HEK293 (cell line): ENCODE results near the gene CFL1.

Experiments
- CTCF ChIA-PET: fragments of 350-600 bp; formaldehyde crosslinking; extraction: SDS; loops from one replicate; lab custom pipeline; 2021; ENCODE audit warnings: antibody characterized with exemption; lab: Yijun Ruan, JAX
- POLR2A ChIA-PET: fragments of 300-600 bp; formaldehyde crosslinking; extraction: SDS; loops from one replicate; lab custom pipeline; 2020; ENCODE audit warnings: antibody characterized with exemption, inconsistent platforms; lab: Yijun Ruan, JAX
- H3K27ac ChIP-seq: fragments of 200-500 bp; sonication (Bioruptor generic); 2 replicates; pipeline ENCODE4 v1.5.1; 2014; ENCODE audit warnings: low read depth, low read length, control low read depth, inconsistent platforms; ENCODE audit errors: extremely low read depth
- H3K36me3 ChIP-seq, 2 experiments: fragments of 200-500 bp in 1 of 2; sonication (Bioruptor generic) in 1 of 2; 1 replicate in 1 of 2; 2 replicates in 1 of 2; pipeline ENCODE4 v1.5.1; 2014 to 2017; ENCODE audit warnings: inconsistent platforms in 2 of 2, low read length in 2 of 2; ENCODE audit not compliant: control insufficient read depth in 2 of 2, insufficient read depth in 1 of 2
- H3K4me1 ChIP-seq: fragments of 200-500 bp; sonication (Bioruptor generic); 2 replicates; pipeline ENCODE4 v1.5.1; 2014; ENCODE audit warnings: mild to moderate bottlenecking, low read length, inconsistent platforms; ENCODE audit not compliant: control insufficient read depth, insufficient read depth
- H3K4me3 ChIP-seq: 2 replicates; pipeline ENCODE4 v1.5.1; 2011; ENCODE audit warnings: low read depth, mild to moderate bottlenecking, control low read depth, low read length, moderate library complexity
- H3K9me3 ChIP-seq: fragments of 200-500 bp; sonication (Bioruptor generic); 2 replicates; pipeline ENCODE4 v1.5.1; 2014; ENCODE audit warnings: low read depth, low read length, inconsistent platforms; ENCODE audit not compliant: control insufficient read depth, insufficient read depth
- KLF16 ChIP-seq: fragments of 450-650 bp; formaldehyde crosslinking; IDR thresholded peaks from 2 replicates; pipeline ENCODE4 v1.5.1; 2017; ENCODE audit warnings: missing biosample characterization, missing genetic modification characterization
- KLF8 ChIP-seq: fragments of 450-650 bp; formaldehyde crosslinking; IDR thresholded peaks from 2 replicates; pipeline ENCODE4 v1.5.1; 2016; ENCODE audit warnings: missing biosample characterization, missing genetic modification characterization
- RBAK ChIP-seq: fragments of 450-650 bp; formaldehyde crosslinking; IDR thresholded peaks from 2 replicates; pipeline ENCODE4 v1.5.1; 2016; ENCODE audit warnings: missing biosample characterization, missing genetic modification characterization
- SALL2 ChIP-seq: fragments of 450-650 bp; formaldehyde crosslinking; IDR thresholded peaks from 2 replicates; pipeline ENCODE4 v1.5.0; 2017; ENCODE audit warnings: missing biosample characterization, mild to moderate bottlenecking, missing genetic modification characterization, borderline replicate concordance
- SP3 ChIP-seq: fragments of 450-650 bp; formaldehyde crosslinking; IDR thresholded peaks from 2 replicates; pipeline ENCODE4 v1.5.1; 2016; ENCODE audit warnings: missing biosample characterization, missing genetic modification characterization
- ZBTB17 ChIP-seq: fragments of 450-650 bp; formaldehyde crosslinking; IDR thresholded peaks from 2 replicates; pipeline ENCODE4 v1.5.1; 2016; ENCODE audit warnings: missing biosample characterization, missing genetic modification characterization
- ZIC2 ChIP-seq: fragments of 450-650 bp; formaldehyde crosslinking; IDR thresholded peaks from 2 replicates; pipeline ENCODE4 v1.5.1; 2016; ENCODE audit warnings: missing biosample characterization, missing genetic modification characterization
- ZNF132 ChIP-seq: fragments of 450-650 bp; formaldehyde crosslinking; IDR thresholded peaks from 2 replicates; pipeline ENCODE4 v1.5.1; 2017; ENCODE audit warnings: missing biosample characterization, missing genetic modification characterization, borderline replicate concordance
- ZNF138 ChIP-seq: fragments of 450-650 bp; formaldehyde crosslinking; IDR thresholded peaks from 2 replicates; pipeline ENCODE4 v1.5.1; 2016; ENCODE audit warnings: missing biosample characterization, missing genetic modification characterization, borderline replicate concordance
- ZNF174 ChIP-seq: fragments of 450-650 bp; formaldehyde crosslinking; IDR thresholded peaks from 2 replicates; pipeline ENCODE4 v1.5.0; 2017; ENCODE audit warnings: missing biosample characterization, mild to moderate bottlenecking, missing genetic modification characterization
- ZNF23 ChIP-seq: fragments of 450-650 bp; formaldehyde crosslinking; IDR thresholded peaks from 2 replicates; pipeline ENCODE4 v1.5.1; 2016; ENCODE audit warnings: missing biosample characterization, missing genetic modification characterization, borderline replicate concordance
- ZNF248 ChIP-seq: fragments of 450-650 bp; formaldehyde crosslinking; IDR thresholded peaks from 2 replicates; pipeline ENCODE4 v1.5.1; 2017; ENCODE audit warnings: missing biosample characterization, missing genetic modification characterization
- ZNF324 ChIP-seq: fragments of 450-650 bp; formaldehyde crosslinking; IDR thresholded peaks from 2 replicates; pipeline ENCODE4 v1.5.1; 2016; ENCODE audit warnings: missing biosample characterization, missing genetic modification characterization
- ZNF433 ChIP-seq: fragments of 450-650 bp; formaldehyde crosslinking; IDR thresholded peaks from 2 replicates; pipeline ENCODE4 v1.5.1; 2016; ENCODE audit warnings: missing biosample characterization, missing genetic modification characterization, low read depth
- ZNF501 ChIP-seq: fragments of 450-650 bp; formaldehyde crosslinking; IDR thresholded peaks from 2 replicates; pipeline ENCODE4 v1.5.1; 2016; ENCODE audit warnings: missing biosample characterization, missing genetic modification characterization
- ZNF561 ChIP-seq: fragments of 450-650 bp; IDR thresholded peaks from 2 replicates; pipeline ENCODE4 v1.5.1; 2018; ENCODE audit warnings: missing biosample characterization, missing genetic modification characterization, borderline replicate concordance
- ZNF610 ChIP-seq: fragments of 450-650 bp; formaldehyde crosslinking; IDR thresholded peaks from 2 replicates; pipeline ENCODE4 v1.5.1; 2016; ENCODE audit warnings: missing biosample characterization, missing genetic modification characterization, borderline replicate concordance
- ZNF701 ChIP-seq: fragments of 450-650 bp; formaldehyde crosslinking; IDR thresholded peaks from 2 replicates; pipeline ENCODE4 v1.5.1; 2016; ENCODE audit warnings: missing biosample characterization, missing genetic modification characterization
- ZNF776 ChIP-seq: fragments of 450-650 bp; formaldehyde crosslinking; IDR thresholded peaks from 2 replicates; pipeline ENCODE4 v1.5.0; 2017; ENCODE audit warnings: missing biosample characterization, missing genetic modification characterization, borderline replicate concordance
- ZXDB ChIP-seq: fragments of 450-650 bp; formaldehyde crosslinking; IDR thresholded peaks from 2 replicates; pipeline ENCODE4 v1.5.1; 2016; ENCODE audit warnings: missing biosample characterization, missing genetic modification characterization
- TF ChIP-seq, protein P1 (sequence below): fragments of 450-650 bp; formaldehyde crosslinking; IDR thresholded peaks from 2 replicates; pipeline ENCODE4 v1.5.1; 2016; ENCODE audit warnings: missing biosample characterization, missing genetic modification characterization
- TF ChIP-seq, protein P2 (sequence below): sonication (generic); formaldehyde crosslinking; IDR thresholded peaks from 2 replicates; pipeline ENCODE4 v1.8.1; 2022; ENCODE audit warnings: mild to moderate bottlenecking, moderate library complexity, missing genetic modification reagents
- TF ChIP-seq, protein P3 (sequence below): fragments of 450-650 bp; formaldehyde crosslinking; IDR thresholded peaks from 2 replicates; pipeline ENCODE4 v1.5.1; 2016; ENCODE audit warnings: missing biosample characterization, missing genetic modification characterization, low read depth
- TF ChIP-seq, protein P4 (sequence below): fragments of 450-650 bp; formaldehyde crosslinking; IDR thresholded peaks from 2 replicates; pipeline ENCODE4 v1.5.1; 2016; ENCODE audit warnings: missing biosample characterization, missing genetic modification characterization
- TF ChIP-seq, protein P5 (sequence below): fragments of 450-650 bp; formaldehyde crosslinking; IDR thresholded peaks from 2 replicates; pipeline ENCODE4 v1.5.1; 2016; ENCODE audit warnings: missing biosample characterization, missing genetic modification characterization
- TF ChIP-seq, protein P6 (sequence below): fragments of 450-650 bp; formaldehyde crosslinking; IDR thresholded peaks from 2 replicates; pipeline ENCODE4 v1.5.1; 2017; ENCODE audit warnings: missing biosample characterization, missing genetic modification characterization

Gene CFL1

DNA sequence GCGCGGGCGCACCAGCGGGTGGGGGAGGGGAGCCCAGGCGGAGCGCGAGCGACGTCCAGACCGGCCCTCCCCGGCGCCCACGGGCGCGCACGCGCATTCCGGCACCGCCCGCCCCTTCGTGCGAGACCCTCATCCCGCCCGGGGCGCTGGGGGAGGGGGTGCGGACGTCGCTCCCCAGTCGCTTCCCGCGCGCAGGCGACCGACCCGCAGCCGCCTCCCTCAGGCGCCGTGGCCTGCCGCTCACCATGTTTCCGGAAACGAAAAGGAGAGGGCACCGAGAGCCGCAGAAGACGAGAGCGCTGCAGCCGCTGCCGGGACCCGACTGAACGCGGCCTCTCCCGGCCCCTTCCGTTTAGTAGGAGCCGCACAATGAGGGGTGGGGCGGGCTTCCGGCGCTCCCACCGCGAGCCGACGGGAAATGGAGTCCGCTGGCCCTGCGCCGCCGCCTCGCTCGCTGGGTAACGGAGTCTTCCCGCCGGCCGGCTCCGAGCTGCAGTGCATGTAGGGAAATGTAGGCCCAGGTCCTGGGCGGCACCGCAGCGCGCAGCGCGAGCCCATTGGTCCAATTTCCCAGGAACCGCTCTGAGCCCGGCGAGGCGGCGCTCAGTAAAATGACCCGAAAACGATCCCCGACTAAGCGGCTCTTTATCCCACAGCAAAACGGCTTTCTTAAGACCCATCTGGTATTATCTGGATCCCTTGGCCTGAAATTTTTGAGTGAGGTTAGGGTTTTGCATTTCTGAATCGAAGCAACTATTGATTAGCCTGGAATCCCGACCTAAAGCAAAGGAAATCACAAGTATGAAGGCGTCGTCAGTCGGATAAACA is at the start of gene CFL1:
CFL1 (minus strand) TSS at position 328 of the 828 bp plus-strand sequence; CDS start at position 247, 81 bp downstream.
- Histone ChIP-seq H3K36me3 (peaks cover 0 to 54% of the 10 kb centered on the region in 2 experiments; a peak in 1 of 3 replicates), H3K4me3 (peak within 1 kb of the TSS; percentile 95), H3K9me3 (no peaks in the 10 kb centered on the region), H3K4me1 (peaks cover 4% of the 10 kb centered on the region; the same call in 1 of the 2 replicates), H3K27ac (peak within 1 kb of the TSS; percentile 92)
- ChIA-PET POLR2A (interaction anchor here (0.6 to 6.5 kb wide), 29 partner anchors 9 to 308 kb away, joined by 3 to 121 read pairs (median 4); partner anchors contain the start of genes BANF1, CCDC85B, EIF1AD and FIBP), CTCF (interaction anchor here (0.6 to 6.3 kb wide), 7 partner anchors 12 to 252 kb away, joined by 3 to 118 read pairs (median 4); partner anchors contain the start of genes CCDC85B and FIBP)
- TF ChIP-seq, protein P1, sequence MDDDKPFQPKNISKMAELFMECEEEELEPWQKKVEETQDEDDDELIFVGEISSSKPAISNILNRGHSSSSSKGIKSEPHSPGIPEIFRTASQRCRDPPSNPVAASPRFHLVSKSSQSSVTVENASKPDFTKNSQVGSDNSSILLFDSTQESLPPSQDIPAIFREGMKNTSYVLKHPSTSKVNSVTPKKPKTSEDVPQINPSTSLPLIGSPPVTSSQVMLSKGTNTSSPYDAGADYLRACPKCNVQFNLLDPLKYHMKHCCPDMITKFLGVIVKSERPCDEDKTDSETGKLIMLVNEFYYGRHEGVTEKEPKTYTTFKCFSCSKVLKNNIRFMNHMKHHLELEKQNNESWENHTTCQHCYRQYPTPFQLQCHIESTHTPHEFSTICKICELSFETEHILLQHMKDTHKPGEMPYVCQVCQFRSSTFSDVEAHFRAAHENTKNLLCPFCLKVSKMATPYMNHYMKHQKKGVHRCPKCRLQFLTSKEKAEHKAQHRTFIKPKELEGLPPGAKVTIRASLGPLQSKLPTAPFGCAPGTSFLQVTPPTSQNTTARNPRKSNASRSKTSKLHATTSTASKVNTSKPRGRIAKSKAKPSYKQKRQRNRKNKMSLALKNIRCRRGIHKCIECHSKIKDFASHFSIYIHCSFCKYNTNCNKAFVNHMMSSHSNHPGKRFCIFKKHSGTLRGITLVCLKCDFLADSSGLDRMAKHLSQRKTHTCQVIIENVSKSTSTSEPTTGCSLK (tag by site-specific recombination), result no peak
- TF ChIP-seq ZNF138 (tag by site-specific recombination) (no peak), SALL2 (tag by site-specific recombination) (no peak), ZNF701 (tag by site-specific recombination) (no peak), KLF8 (tag by site-specific recombination) (peak; percentile 96), ZNF776 (no peak), ZNF248 (tag by site-specific recombination) (no peak), ZBTB17 (tag by site-specific recombination) (peak; percentile 83), ZNF561 (tag by site-specific recombination) (peak; percentile 77; the same call in 1 of the 2 replicates), KLF16 (tag by site-specific recombination) (peak; percentile 88), ZNF23 (no peak), ZNF501 (tag by site-specific recombination) (no peak), RBAK (tag by site-specific recombination) (no peak), ZNF433 (tag by site-specific recombination) (no peak), ZNF610 (peak; percentile 79; the same call in 1 of the 2 replicates), ZIC2 (tag by site-specific recombination) (no peak), ZNF324 (tag by site-specific recombination) (no peak), ZNF132 (tag by site-specific recombination) (no peak), ZXDB (tag by site-specific recombination) (peak; percentile 75), ZNF174 (no peak), SP3 (tag by site-specific recombination) (peak; percentile 89)
- TF ChIP-seq, protein P2, sequence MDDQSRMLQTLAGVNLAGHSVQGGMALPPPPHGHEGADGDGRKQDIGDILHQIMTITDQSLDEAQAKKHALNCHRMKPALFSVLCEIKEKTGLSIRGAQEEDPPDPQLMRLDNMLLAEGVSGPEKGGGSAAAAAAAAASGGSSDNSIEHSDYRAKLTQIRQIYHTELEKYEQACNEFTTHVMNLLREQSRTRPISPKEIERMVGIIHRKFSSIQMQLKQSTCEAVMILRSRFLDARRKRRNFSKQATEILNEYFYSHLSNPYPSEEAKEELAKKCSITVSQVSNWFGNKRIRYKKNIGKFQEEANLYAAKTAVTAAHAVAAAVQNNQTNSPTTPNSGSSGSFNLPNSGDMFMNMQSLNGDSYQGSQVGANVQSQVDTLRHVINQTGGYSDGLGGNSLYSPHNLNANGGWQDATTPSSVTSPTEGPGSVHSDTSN (CRISPR knock-in tag), result peak; percentile 49; the same call in 1 of the 2 replicates
- TF ChIP-seq, protein P3, sequence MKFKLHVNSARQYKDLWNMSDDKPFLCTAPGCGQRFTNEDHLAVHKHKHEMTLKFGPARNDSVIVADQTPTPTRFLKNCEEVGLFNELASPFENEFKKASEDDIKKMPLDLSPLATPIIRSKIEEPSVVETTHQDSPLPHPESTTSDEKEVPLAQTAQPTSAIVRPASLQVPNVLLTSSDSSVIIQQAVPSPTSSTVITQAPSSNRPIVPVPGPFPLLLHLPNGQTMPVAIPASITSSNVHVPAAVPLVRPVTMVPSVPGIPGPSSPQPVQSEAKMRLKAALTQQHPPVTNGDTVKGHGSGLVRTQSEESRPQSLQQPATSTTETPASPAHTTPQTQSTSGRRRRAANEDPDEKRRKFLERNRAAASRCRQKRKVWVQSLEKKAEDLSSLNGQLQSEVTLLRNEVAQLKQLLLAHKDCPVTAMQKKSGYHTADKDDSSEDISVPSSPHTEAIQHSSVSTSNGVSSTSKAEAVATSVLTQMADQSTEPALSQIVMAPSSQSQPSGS, result no peak
- TF ChIP-seq, protein P4, sequence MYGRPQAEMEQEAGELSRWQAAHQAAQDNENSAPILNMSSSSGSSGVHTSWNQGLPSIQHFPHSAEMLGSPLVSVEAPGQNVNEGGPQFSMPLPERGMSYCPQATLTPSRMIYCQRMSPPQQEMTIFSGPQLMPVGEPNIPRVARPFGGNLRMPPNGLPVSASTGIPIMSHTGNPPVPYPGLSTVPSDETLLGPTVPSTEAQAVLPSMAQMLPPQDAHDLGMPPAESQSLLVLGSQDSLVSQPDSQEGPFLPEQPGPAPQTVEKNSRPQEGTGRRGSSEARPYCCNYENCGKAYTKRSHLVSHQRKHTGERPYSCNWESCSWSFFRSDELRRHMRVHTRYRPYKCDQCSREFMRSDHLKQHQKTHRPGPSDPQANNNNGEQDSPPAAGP (tag by site-specific recombination), result peak; percentile 57; the same call in 1 of the 2 replicates
- TF ChIP-seq, protein P5, sequence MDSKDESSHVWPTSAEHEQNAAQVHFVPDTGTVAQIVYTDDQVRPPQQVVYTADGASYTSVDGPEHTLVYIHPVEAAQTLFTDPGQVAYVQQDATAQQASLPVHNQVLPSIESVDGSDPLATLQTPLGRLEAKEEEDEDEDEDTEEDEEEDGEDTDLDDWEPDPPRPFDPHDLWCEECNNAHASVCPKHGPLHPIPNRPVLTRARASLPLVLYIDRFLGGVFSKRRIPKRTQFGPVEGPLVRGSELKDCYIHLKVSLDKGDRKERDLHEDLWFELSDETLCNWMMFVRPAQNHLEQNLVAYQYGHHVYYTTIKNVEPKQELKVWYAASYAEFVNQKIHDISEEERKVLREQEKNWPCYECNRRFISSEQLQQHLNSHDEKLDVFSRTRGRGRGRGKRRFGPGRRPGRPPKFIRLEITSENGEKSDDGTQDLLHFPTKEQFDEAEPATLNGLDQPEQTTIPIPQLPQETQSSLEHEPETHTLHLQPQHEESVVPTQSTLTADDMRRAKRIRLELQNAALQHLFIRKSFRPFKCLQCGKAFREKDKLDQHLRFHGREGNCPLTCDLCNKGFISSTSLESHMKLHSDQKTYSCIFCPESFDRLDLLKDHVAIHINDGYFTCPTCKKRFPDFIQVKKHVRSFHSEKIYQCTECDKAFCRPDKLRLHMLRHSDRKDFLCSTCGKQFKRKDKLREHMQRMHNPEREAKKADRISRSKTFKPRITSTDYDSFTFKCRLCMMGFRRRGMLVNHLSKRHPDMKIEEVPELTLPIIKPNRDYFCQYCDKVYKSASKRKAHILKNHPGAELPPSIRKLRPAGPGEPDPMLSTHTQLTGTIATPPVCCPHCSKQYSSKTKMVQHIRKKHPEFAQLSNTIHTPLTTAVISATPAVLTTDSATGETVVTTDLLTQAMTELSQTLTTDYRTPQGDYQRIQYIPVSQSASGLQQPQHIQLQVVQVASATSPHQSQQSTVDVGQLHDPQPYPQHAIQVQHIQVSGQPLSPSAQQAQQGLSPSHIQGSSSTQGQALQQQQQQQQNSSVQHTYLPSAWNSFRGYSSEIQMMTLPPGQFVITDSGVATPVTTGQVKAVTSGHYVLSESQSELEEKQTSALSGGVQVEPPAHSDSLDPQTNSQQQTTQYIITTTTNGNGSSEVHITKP (tag by site-specific recombination), result peak; percentile 79
- TF ChIP-seq, protein P6, sequence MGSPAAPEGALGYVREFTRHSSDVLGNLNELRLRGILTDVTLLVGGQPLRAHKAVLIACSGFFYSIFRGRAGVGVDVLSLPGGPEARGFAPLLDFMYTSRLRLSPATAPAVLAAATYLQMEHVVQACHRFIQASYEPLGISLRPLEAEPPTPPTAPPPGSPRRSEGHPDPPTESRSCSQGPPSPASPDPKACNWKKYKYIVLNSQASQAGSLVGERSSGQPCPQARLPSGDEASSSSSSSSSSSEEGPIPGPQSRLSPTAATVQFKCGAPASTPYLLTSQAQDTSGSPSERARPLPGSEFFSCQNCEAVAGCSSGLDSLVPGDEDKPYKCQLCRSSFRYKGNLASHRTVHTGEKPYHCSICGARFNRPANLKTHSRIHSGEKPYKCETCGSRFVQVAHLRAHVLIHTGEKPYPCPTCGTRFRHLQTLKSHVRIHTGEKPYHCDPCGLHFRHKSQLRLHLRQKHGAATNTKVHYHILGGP (tag by site-specific recombination), result no peak
